Measurements from ENCODE around the gene MACC1.
"Not testable (repeated sequence)": the region's sequence is repeated elsewhere in the genome, so short reads cannot be mapped to it uniquely, and the experiment has no call there.

MACC1 gene

DNA sequence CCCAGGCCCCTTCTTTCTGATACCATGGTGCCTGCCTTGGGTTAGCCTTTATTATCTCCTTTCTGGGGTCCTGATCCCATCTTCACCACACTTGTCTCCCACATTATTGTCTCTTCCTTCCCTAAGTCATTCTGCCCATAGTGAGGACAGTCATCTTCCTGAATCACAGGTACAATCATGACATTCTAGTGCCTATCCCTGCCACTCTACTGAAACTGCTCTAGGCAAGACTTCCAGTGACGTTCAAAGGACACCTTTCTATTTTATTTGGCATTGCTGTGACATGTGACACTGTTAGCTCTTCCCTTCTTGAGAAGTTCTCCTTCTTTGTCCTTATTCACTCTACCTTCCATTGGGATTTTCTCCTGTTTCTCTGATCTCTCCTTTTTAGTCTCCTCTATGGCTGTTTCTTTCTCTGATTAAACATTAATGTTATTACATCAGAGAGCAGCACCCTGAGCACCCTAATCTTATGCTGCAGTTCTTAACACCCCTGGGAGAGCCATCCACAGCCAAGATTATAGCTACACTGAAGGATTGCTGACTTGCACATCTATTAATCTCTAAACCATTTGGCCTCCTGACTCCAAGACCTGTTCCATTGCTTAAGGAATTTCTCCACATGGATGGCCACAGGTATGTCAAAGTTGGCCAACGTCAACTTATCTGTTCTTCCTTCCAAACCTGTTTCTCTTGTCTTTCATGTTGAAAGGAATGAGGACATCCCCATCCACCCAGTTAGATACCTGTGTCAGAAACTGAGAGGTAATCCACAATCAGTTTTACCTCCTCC lies 10.9 kb downstream of the MACC1 start:
- no peak for DNase-seq

DNA sequence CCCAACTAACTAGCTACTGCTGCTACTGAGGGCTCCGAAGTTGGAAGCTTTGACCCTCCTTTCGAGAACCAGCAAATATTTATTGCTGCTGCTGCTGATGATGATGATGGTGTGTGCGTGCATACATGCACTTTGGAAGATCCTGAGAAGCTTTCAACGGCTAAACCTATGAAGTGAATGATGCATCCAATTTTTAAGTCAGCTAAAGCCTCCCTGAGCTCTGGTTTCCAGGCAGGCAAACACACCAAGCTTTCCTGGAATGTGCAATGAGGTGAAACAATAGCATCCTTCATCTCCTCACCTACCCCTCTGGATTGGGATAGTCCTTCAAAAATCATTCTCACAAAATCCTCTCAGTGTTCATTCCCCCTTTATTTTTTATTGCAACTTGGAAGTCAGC lies 13.9 kb downstream of the MACC1 start:
- no peak for DNase-seq

DNA sequence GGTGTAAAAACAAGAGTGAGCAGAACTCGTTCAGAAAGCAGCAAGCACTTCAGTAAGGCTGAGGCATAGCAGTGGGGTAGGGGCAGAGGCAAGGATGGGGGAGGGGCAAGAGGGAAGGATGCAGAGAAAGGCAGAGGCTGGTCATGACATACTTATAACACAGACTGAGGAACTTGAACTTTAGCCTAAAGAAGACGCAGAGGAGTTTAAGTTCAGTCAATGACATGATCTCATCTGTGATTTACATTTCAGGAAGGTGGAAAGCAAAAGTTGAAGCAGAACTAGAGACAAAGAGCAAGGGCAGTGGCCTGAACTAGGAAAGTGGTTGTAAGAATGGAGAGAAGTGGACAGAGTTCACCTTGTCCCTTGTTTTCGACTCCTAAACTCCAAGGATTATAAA lies 15.8 kb downstream of the MACC1 start:
- no peak for DNase-seq

DNA sequence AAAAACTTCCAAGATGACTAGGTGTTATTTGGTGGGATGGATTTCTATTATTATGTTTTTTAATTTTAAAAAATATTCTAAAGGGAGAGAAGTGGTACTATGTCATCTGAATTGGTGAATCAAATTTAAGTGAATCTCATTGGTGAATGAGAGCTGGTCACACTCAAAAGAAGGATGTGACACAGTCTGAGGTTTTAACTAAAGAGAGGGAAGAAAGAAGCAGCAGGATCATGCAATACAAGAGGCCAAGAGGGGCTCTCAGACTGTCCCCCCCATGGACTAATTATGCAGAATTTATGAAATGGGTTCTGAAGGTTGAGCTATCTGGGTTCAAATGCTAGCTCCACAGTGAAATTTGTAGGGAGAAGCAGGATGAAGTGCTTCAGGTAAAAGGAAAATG lies 16.2 kb downstream of the MACC1 start:
- DNase-seq = no peak

GRCh38 chr7:20200361-20200760 lies 16.8 kb downstream of the MACC1 start:
- no peak for DNase-seq

GRCh38 chr7:20199015-20199737 lies 18.0 kb downstream of the MACC1 start:
- DNase-seq = no peak

GRCh38 chr7:20198260-20198659 lies 18.9 kb downstream of the MACC1 start:
- DNase-seq = no peak

DNA sequence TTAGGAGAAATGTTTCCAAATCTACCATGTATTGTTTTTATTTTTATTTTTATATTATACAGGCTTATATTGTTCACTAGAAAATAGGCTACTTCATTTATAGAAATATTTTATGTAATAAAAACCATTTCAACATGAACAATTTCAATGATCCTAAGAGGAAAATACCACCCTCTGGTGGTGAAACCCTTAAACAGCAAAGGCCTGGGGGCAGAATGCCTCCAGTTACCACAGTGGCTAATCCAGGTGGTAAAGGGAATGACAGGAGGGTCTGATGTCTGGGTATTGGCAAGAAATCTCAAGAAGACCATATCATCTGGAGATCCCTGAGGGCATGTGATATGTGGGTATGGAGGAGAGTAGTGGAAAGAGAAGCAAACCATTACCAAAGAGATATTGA lies 19.3 kb downstream of the MACC1 start:
- no peak for DNase-seq

GRCh38 chr7:20197125-20197748 lies 19.9 kb downstream of the MACC1 start:
- DNase-seq = no peak

DNA sequence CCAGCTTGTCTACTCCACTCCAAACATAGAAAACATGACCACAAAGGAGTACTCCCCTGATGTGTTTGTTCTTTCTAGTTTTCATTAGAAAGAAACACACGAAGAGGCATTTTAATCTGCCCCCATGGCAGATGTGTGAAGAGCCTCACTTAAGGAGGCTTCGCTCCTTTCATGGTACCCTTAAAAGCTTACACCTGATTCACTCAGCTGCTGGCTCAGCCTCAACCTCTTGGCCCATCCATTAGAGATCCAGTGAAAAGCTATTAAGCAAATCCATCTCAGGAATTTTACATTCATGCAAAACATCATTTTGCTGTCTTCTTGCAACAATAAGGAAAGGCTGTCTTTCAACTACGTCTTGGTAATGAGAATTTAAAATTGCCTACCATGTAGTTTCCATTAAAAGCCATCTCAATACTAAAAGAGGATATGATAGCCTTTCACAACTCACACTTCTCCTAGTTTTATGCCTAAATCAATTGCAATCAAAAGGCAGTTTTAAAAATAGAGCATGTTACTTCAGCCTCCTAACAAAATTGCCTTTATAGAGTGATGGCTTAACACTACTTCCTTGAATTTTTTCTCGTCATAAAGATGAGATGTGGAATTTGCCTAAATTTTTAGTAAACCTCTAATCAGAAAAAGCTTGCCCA lies 22.7 kb downstream of the MACC1 start:
- no peak for DNase-seq

DNA sequence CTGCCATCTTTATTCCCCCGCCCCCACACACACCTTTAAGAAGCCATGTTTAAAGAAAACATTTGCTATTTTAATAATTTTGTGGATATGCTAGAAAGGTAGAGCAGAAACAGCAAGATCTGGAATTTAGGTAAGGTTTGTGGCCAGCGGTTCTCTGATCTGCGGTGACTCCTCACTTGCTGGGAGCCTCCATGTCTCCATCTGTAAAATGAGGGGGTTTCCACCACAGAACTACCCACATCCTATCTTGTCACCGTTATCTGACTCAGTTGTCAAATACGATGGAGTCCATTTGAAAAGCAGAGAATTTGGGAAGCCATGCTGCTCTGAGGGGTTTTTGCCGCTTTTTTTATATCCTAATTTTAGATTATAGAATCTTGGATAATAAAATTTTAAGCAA lies 23.3 kb downstream of the MACC1 start:
- DNase-seq = no peak

DNA sequence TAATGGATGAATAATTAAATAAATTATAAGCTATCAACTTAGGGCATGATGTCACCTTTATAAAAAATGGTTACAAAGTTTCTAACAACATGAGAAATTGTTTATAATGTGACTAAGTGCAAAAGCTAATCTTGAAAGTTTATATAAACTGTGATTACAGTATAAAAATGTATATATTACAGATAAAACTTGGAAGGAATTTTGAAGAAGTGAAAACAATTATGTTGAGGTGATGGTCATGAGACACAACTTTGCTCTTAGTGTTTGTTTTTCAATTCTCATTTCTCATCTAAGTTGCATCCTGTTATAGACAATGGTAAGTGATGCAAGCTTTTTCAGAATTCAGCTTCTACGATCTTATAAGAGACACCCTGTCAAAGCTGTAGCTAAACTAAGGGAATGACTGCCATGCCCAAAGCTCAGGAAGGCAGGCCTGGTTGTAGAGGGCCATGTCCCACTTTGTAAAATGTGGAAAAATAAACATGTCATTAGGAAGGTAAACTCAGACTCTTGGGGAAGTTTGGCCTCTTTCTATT lies 23.9 kb downstream of the MACC1 start:
- DNase-seq = no peak

DNA sequence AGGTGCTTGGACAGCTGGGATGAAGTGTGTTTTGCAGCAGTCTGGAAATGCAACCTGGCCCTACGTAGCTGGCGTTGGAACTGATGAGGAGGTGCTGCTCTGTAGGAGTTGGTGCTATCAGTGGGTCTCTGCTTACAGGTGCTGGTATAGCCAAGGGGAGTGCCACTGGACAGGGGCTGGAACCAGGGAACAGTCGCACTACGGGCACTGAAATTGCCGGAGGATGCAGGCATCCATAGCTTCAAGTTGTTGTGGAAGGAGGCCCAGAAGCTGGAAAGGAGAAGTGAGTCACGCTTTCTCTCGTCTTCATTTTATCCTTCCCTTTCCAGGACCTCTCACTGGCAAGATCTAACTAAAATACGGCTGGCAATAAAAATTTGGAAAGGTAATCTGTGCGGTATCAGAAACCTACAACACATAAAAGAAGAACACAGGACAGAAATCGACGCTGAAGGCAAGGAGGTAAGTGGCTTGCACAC lies 25.8 kb downstream of the MACC1 start:
- no peak for DNase-seq

- no peak for DNase-seq
Observed at GRCh38 chr7:20190560-20191390, 26.4 kb downstream of the MACC1 start.

DNA sequence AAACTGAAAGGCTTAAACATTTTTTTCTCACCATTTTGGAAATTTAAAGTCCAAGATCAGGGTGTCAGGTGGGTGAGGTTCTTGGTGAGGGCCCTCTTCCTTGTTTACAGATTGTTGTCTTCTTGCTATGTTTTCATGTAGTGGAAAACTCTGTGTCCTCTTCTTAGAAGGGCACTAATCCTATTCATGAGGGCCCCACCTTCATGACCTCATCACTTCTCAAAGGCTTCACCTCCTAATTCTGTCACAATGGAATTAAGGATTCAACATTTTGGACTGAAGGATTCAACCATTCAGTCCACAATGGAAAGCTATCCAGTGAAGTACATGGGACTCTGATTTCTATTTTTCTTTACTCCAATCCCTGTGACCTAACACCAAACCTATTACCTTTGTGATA lies 27.3 kb downstream of the MACC1 start:
- DNase-seq = no peak

DNA sequence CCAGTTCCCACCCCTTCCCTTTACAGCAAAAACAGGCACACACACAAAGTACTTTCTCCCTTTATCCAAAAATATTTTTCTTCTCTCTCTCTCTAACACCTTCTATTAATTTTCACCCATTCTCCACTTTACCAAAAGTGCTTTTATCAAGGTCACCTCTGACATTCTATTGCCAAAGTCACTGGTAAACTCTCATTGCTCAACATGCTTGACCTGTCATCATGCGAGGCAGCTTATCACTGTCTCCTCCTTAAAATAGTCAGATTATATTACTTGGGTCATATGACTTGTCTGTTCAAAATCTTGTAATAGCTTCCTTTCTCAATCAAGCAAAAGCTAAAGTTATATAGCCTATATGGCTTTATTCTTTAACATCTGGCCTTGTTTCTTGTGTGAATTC lies 28.6 kb downstream of the MACC1 start:
- DNase-seq = no peak

DNA sequence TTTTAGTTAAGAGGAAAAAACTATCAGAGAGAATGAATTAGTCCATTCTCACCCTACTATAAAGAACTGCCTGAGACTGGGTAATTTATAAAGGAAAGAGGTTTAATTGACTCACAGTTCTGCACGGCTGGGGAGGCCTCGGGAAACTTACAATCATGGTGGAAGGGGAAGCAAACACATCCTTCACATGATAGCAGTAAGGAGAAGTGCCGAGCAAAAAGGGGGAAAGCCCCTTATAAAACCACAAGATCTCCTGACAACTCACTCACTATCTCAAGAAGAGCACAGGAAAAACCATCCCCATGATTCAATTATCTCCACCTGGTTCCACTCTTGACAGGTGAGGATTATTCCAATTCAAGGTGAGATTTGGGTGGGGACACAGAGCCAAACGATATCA lies 29.3 kb downstream of the MACC1 start:
- DNase-seq = not testable (repeated sequence)

- DNase-seq = no peak
Observed at GRCh38 chr7:20185988-20186387, 31.2 kb downstream of the MACC1 start.

GRCh38 chr7:20183086-20183485 lies 34.1 kb downstream of the MACC1 start:
- no peak for DNase-seq

DNA sequence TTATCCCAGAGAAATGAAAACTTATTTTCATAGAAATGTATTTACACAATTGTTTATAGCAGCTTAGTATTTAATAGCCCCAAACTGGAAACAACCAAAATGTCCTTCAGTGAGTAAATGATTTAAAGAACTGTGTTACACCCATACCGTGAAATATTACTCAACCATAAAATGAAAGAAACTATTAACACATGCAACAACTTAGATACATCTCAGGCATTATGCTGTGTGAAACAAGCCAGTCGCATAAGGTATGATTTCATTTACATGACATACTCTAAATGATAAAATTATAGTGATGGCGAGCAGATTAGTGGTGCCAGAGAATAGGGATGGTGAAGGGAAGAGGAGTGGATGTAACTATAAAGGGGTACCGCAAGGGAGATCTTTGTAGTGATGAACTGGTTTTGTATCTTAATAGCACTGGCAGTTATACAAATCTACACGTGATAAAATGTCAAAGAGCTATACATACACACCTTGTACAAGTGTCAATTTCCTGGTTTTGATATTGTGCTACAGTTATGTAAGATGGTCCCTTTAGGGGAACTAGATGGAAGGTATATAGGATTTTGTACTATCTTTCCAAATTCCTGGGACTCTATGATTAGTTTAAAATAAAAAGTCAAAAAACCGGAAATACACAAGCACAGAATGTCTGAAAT lies 40.5 kb downstream of the MACC1 start:
- no peak for DNase-seq

GRCh38 chr7:20173828-20174227 lies 43.4 kb downstream of the MACC1 start:
- DNase-seq = no peak
